Left ventricle myocardium inferior (tissue), 1 donor: ENCODE measurements around the gene CCDC91. TPM values are rescaled to one million over a fixed set of nuclear protein-coding genes. Genes with fewer than 3 reads are reported as not detected.

ENCODE experiments used
- DNase-seq: peaks from one replicate; pipeline ENCODE4 v3.0.0-alpha.2; 2020
- H3K27ac ChIP-seq: fragments of 200-600 bp; replicated peaks from 2 replicates; pipeline ENCODE4 v1.8.0; 2021
- H3K27me3 ChIP-seq: fragments of 200-600 bp; 2 replicates; pipeline ENCODE4 v1.8.0; 2021; ENCODE audit warnings: low read depth
- H3K36me3 ChIP-seq: fragments of 200-600 bp; 2 replicates; pipeline ENCODE4 v1.8.0; 2021
- H3K4me1 ChIP-seq: fragments of 200-600 bp; 2 replicates; pipeline ENCODE4 v1.8.0; 2021
- H3K4me3 ChIP-seq: fragments of 200-600 bp; 2 replicates; pipeline ENCODE4 v1.8.0; 2021; ENCODE audit warnings: mild to moderate bottlenecking, moderate library complexity
- H3K9me3 ChIP-seq: fragments of 200-600 bp; replicated peaks from 2 replicates; pipeline ENCODE4 v1.8.0; 2021
- intact Hi-C: fragments of 100-400 bp; cut with micrococcal nuclease; formaldehyde crosslinking; loops from one replicate; pipeline ENCODE4 v1.11.0; 2022
- total RNA-seq: library from RNA; stranded (reverse); fragmentation: NEBNext Ultra II Directional; extraction: Animal tissue kit (Norgen Biotek cat#: 25700); gene quantifications from one replicate; pipeline ENCODE4 v1.2.1, GENCODE V29; 2021
- TF ChIP-seq, protein P1 (sequence below): fragments of 200-600 bp; IDR thresholded peaks from 2 replicates; pipeline ENCODE4 v1.8.0; 2021; ENCODE audit warnings: antibody characterized with exemption, mild to moderate bottlenecking, borderline replicate concordance
- donor health status: DM: no; HTN: yes; CAD: no; lungs with severe emphysema.

The CCDC91 gene
- total RNA-seq, 1 donor from 2014 or later, result 46.4 TPM

DNA sequence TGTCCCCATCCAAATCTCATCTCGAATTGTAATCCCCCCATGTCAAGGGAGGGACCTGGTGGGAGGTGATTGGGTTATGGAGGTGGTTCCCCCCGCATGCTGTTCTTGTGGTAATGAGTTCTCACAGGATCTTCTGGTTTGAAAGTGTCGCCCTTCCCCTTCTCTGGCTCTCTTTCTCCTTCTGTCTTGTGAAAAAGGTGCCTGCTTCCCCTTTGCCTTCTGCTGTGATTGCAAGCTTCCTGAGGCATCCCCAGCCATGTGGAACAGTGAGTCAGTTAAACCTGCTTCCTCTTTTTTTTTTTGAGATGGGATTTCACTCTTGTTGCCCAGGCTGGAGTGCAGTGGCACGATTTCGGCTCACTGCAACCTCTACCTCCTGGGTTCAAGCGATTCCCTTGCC is 104.0 kb downstream of the CCDC91 start:
- intact Hi-C loops, result no loop called here
- peaks cover 6% of the 10 kb centered on the region for H3K4me1 ChIP-seq
- TF ChIP-seq, protein P1, sequence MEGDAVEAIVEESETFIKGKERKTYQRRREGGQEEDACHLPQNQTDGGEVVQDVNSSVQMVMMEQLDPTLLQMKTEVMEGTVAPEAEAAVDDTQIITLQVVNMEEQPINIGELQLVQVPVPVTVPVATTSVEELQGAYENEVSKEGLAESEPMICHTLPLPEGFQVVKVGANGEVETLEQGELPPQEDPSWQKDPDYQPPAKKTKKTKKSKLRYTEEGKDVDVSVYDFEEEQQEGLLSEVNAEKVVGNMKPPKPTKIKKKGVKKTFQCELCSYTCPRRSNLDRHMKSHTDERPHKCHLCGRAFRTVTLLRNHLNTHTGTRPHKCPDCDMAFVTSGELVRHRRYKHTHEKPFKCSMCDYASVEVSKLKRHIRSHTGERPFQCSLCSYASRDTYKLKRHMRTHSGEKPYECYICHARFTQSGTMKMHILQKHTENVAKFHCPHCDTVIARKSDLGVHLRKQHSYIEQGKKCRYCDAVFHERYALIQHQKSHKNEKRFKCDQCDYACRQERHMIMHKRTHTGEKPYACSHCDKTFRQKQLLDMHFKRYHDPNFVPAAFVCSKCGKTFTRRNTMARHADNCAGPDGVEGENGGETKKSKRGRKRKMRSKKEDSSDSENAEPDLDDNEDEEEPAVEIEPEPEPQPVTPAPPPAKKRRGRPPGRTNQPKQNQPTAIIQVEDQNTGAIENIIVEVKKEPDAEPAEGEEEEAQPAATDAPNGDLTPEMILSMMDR, result no peak
- no peak overlapping the region for H3K27ac ChIP-seq
- H3K4me3 ChIP-seq, result no peak overlapping the region
- peaks cover 5% of the 10 kb centered on the region for H3K36me3 ChIP-seq
- no peak for DNase-seq
- peaks cover 27% of the 10 kb centered on the region for H3K9me3 ChIP-seq
- no peaks in the 10 kb centered on the region for H3K27me3 ChIP-seq

DNA sequence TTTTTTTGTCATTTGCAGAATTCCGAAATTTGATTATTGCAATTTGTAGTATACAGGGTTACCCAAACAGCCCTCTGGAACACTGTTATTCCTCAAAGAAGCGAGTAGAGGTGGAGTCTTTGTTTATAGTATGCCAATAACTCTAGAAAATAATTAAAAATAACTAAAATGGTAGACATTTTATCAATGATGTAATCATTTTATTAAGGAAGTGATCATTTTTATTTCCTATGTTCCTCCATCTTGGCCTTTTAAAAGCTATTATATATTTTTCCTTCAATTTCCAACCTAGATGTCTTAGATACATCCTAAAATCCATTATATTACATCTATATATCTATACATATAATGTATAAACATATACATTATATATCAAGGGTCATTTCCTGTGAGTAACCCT is 106.0 kb downstream of the CCDC91 start:
- no peak overlapping the region for H3K27ac ChIP-seq
- no peak overlapping the region for H3K4me3 ChIP-seq
- peaks cover 7% of the 10 kb centered on the region for H3K9me3 ChIP-seq
- H3K36me3 ChIP-seq, result no peaks in the 10 kb centered on the region
- TF ChIP-seq, protein P1, result no peak
- intact Hi-C loops, result no loop called here
- no peaks in the 10 kb centered on the region for H3K27me3 ChIP-seq
- peaks cover 16% of the 10 kb centered on the region for H3K4me1 ChIP-seq
- DNase-seq, result no peak

DNA sequence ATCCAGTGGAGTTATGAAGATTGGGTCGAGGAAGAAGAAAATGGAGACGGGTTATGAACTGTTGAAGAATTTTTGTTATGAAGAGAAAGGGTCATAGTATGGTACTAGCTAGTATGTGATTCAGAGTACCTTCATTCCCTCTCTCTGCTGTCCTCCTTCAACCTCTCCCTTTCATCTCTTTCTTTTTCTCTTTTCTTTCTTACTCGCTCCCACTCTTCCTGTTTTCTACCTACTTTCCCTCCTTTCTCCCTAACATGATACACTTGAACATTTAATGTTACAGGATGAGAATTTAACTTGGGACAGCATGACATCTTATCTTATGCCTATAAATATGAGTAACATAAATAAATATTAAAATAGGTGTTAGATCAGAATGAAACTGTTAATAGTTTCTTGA is 112.9 kb downstream of the CCDC91 start:
- intact Hi-C loops, result no loop called here
- no peaks in the 10 kb centered on the region for H3K27me3 ChIP-seq
- H3K4me1 ChIP-seq, result peaks cover 16% of the 10 kb centered on the region

DNA sequence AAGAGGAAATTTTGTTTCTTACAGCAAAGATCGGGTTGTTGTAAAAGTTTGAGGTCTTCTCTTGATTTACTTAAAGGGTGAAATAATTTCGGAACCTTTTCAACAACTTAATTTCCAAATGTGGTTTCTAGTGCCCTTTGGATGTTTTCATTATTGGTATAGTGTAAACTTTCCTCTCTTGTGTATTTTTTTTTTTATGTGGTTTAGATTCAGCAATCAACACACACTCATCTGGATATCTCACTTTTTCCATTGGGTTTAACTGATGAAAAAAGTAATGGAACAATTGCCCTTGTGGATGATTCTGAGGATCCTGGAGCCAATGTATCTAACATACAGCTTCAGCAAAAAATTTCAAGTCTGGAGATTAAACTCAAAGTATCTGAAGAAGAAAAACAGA is 116.3 kb downstream of the CCDC91 start:
- intact Hi-C loops, result no loop called here
- no peak for DNase-seq
- no peak overlapping the region for H3K4me3 ChIP-seq
- no peaks in the 10 kb centered on the region for H3K9me3 ChIP-seq
- peaks cover 29% of the 10 kb centered on the region for H3K36me3 ChIP-seq
- no peaks in the 10 kb centered on the region for H3K27me3 ChIP-seq
- H3K27ac ChIP-seq, result no peak overlapping the region
- TF ChIP-seq, protein P1, result no peak
- no peaks in the 10 kb centered on the region for H3K4me1 ChIP-seq

More for the DNA sequence above, 112.9 kb downstream of the CCDC91 start:
- Histone ChIP-seq H3K4me3 (no peak overlapping the region), H3K27ac (no peak overlapping the region), H3K9me3 (no peaks in the 10 kb centered on the region), H3K36me3 (peaks cover 19% of the 10 kb centered on the region)
- TF ChIP-seq, protein P1, result no peak
- DNase-seq, result no peak

DNA sequence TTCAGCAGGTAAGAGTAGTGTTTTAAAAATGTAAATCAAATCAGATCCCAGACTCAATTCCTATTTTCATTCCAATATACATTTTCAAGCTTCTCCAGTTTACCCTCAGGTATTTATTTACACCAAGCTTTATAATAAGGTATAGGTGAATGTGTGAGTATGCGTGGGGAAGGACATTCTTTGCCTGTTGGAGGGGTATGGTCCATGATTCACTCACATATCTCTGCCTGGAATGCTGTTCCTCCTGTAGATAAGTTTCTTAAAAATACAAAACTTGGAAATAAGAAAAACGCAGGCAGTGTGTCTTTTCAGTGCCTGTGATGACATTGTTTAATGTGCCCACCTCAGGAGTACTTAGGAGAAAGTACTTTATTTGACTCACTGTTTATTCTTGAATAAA is 118.6 kb downstream of the CCDC91 start:
- Histone ChIP-seq H3K4me1 (peaks cover 10% of the 10 kb centered on the region), H3K4me3 (no peak overlapping the region), H3K36me3 (peaks cover 29% of the 10 kb centered on the region), H3K27ac (no peak overlapping the region), H3K27me3 (no peaks in the 10 kb centered on the region), H3K9me3 (no peaks in the 10 kb centered on the region)
- DNase-seq, result no peak
- intact Hi-C loops, result no loop called here
- TF ChIP-seq, protein P1, result no peak

DNA sequence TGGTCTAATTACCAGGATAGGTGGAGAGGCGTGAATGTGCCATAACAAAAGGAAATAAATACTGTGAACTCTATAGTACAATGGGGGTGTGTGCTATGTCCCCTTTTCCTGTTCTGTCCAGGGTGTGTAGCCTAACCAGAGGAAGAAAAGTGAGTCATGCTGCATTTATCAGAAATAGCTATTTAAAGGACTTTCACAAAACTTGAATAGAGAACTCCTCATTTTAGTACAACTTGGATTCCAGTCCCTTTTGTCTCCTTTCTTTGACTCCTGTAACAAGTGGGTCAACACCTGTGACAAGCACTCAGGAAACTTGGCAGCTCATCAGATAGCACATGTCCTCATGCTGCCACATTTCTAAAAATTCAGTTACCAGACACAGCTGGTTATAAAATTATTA is 123.4 kb downstream of the CCDC91 start:
- TF ChIP-seq, protein P1, result no peak
- H3K4me3 ChIP-seq, result no peak overlapping the region
- DNase-seq, result no peak
- intact Hi-C loops, result no loop called here
- H3K27me3 ChIP-seq, result no peaks in the 10 kb centered on the region
- H3K9me3 ChIP-seq, result peaks cover 21% of the 10 kb centered on the region
- H3K36me3 ChIP-seq, result peaks cover 25% of the 10 kb centered on the region
- H3K27ac ChIP-seq, result peak overlapping the region; percentile 52
- H3K4me1 ChIP-seq, result peaks cover 17% of the 10 kb centered on the region
